HL-60 (cell line): Measurements from ENCODE around the gene BCO1.

Experiments used
- DNase-seq, 2 experiments: peaks; one replicate each; pipeline ENCODE4 v3.0.0-alpha.2; 2010 to 2020; ENCODE audit warnings: low read depth in 1 of 2, low spot score in 1 of 2
- H3K27ac ChIP-seq: fragments of 250-450 bp; sonication (Bioruptor Pico); replicated peaks from 2 replicates; pipeline ENCODE4 v1.5.1; 2020; ENCODE audit warnings: mild to moderate bottlenecking, moderate library complexity
- H3K27me3 ChIP-seq: fragments of 250-450 bp; sonication (Bioruptor Pico); 2 replicates; pipeline ENCODE4 v1.5.1; 2021; ENCODE audit warnings: mild to moderate bottlenecking, moderate library complexity; ENCODE audit not compliant: insufficient read depth, poor library complexity, severe bottlenecking
- H3K4me3 ChIP-seq: replicated peaks from 2 replicates; pipeline ENCODE4 v1.5.1; 2011; ENCODE audit warnings: mild to moderate bottlenecking, control low read depth, low read length; ENCODE audit not compliant: insufficient read depth
- GABPA ChIP-seq: IDR thresholded peaks from 2 replicates; pipeline ENCODE4 v1.6.1; 2012; ENCODE audit warnings: low read depth
- POLR2AphosphoS5 ChIP-seq: IDR thresholded peaks from 2 replicates; pipeline ENCODE4 v1.6.1; 2012; ENCODE audit warnings: low read depth
- SPI1 ChIP-seq: IDR thresholded peaks from 2 replicates; pipeline ENCODE4 v1.6.1; 2012; ENCODE audit warnings: low read depth, mild to moderate bottlenecking, borderline replicate concordance
- TF ChIP-seq, protein P1 (sequence below): IDR thresholded peaks from 2 replicates; pipeline ENCODE4 v1.6.1; 2012; ENCODE audit warnings: low read depth; ENCODE audit not compliant: insufficient replicate concordance
- TF ChIP-seq, protein P2 (sequence below): IDR thresholded peaks from one replicate; pipeline ENCODE4 v1.5.1; 2011; ENCODE audit warnings: low read length, control low read depth, inconsistent platforms; ENCODE audit not compliant: insufficient read depth

The BCO1 gene

DNA sequence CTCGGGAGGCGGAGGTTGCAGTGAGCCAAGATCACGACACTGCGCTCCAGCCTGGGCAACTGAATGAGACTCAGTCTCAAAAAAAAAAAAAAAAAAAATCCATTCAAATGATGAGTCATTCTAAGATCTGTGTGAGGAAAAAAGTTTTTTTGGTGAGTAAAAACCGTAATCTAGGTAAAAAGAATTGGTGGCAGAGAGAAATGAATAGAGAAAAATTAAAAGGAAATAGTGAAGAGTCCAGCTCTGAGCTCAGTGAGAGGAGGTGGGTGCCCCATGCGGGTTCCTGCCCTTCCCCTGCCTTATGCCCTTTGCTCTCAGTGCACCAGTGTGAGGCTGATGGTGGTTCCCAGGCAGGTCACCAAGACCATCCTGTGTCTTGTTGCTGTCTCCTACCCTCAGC is 97.2 kb downstream of the BCO1 start:
- no peak for DNase-seq
- TF ChIP-seq, protein P1, sequence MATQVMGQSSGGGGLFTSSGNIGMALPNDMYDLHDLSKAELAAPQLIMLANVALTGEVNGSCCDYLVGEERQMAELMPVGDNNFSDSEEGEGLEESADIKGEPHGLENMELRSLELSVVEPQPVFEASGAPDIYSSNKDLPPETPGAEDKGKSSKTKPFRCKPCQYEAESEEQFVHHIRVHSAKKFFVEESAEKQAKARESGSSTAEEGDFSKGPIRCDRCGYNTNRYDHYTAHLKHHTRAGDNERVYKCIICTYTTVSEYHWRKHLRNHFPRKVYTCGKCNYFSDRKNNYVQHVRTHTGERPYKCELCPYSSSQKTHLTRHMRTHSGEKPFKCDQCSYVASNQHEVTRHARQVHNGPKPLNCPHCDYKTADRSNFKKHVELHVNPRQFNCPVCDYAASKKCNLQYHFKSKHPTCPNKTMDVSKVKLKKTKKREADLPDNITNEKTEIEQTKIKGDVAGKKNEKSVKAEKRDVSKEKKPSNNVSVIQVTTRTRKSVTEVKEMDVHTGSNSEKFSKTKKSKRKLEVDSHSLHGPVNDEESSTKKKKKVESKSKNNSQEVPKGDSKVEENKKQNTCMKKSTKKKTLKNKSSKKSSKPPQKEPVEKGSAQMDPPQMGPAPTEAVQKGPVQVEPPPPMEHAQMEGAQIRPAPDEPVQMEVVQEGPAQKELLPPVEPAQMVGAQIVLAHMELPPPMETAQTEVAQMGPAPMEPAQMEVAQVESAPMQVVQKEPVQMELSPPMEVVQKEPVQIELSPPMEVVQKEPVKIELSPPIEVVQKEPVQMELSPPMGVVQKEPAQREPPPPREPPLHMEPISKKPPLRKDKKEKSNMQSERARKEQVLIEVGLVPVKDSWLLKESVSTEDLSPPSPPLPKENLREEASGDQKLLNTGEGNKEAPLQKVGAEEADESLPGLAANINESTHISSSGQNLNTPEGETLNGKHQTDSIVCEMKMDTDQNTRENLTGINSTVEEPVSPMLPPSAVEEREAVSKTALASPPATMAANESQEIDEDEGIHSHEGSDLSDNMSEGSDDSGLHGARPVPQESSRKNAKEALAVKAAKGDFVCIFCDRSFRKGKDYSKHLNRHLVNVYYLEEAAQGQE: no peak
- TF ChIP-seq GABPA (no peak), SPI1 (no peak), POLR2AphosphoS5 (no peak)
- TF ChIP-seq, protein P2, sequence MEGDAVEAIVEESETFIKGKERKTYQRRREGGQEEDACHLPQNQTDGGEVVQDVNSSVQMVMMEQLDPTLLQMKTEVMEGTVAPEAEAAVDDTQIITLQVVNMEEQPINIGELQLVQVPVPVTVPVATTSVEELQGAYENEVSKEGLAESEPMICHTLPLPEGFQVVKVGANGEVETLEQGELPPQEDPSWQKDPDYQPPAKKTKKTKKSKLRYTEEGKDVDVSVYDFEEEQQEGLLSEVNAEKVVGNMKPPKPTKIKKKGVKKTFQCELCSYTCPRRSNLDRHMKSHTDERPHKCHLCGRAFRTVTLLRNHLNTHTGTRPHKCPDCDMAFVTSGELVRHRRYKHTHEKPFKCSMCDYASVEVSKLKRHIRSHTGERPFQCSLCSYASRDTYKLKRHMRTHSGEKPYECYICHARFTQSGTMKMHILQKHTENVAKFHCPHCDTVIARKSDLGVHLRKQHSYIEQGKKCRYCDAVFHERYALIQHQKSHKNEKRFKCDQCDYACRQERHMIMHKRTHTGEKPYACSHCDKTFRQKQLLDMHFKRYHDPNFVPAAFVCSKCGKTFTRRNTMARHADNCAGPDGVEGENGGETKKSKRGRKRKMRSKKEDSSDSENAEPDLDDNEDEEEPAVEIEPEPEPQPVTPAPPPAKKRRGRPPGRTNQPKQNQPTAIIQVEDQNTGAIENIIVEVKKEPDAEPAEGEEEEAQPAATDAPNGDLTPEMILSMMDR: no peak
- Histone ChIP-seq H3K27ac (no peak overlapping the region), H3K27me3 (no peaks in the 10 kb centered on the region), H3K4me3 (no peak overlapping the region)

DNA sequence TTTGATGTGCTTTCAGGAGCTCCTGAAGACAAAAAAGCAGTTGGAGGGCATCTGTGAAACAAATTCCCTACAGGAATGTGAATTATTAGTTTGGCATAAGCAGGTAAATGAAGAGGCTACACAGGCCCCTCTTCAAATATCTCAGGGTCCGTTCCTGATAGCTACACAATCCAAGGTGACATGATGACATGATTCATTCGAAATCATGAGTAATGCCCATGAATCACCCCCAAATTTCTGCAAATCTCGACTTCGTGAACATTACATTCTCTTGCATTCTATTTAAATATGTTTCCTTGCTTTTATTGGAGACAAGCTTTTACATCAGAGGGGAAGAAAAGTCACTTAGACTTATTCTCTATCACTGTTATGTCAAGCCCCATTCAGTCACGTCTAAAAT is 98.6 kb downstream of the BCO1 start:
- H3K4me3 ChIP-seq: no peak overlapping the region
- no peak overlapping the region for H3K27ac ChIP-seq
- H3K27me3 ChIP-seq: no peaks in the 10 kb centered on the region
- TF ChIP-seq POLR2AphosphoS5 (no peak), GABPA (no peak), SPI1 (no peak)
- TF ChIP-seq, protein P2: no peak
- TF ChIP-seq, protein P1: no peak
- no peak for DNase-seq
